Colonic mucosa (tissue), 4 donors: ENCODE results near the gene TNFRSF21. TPM values are rescaled to one million over a fixed set of nuclear protein-coding genes. Genes with fewer than 3 reads are reported as not detected.

Source experiments
- DNase-seq: peaks from one replicate; pipeline ENCODE4 v3.0.0-alpha.2; 2020
- H3K27ac ChIP-seq: fragments of 200-600 bp; one replicate; pipeline ENCODE4 v1.8.0; 2021
- H3K27me3 ChIP-seq: fragments of 200-600 bp; one replicate; pipeline ENCODE4 v1.8.0; 2021
- H3K36me3 ChIP-seq: fragments of 200-600 bp; one replicate; pipeline ENCODE4 v1.8.0; 2021
- H3K4me1 ChIP-seq: fragments of 200-600 bp; one replicate; pipeline ENCODE4 v1.8.0; 2021; ENCODE audit warnings: mild to moderate bottlenecking
- H3K4me3 ChIP-seq: fragments of 200-600 bp; one replicate; pipeline ENCODE4 v1.8.0; 2021
- H3K9ac ChIP-seq, 2 donors: one replicate each; pipeline ENCODE4 v1.7.0; 2013; ENCODE audit warnings: control low read depth in 2 of 2, low read depth in 2 of 2, low read length in 2 of 2
- H3K9me3 ChIP-seq: fragments of 200-600 bp; one replicate; pipeline ENCODE4 v1.8.0; 2021
- CTCF ChIP-seq: fragments of 200-600 bp; IDR thresholded peaks from one replicate; pipeline ENCODE4 v1.8.0; 2022; ENCODE audit warnings: antibody characterized with exemption, mild to moderate bottlenecking
- intact Hi-C: fragments of 100-400 bp; cut with DNase I; formaldehyde crosslinking; loops from one replicate; pipeline ENCODE4 v1.14.1; 2022
- total RNA-seq, 2 donors: library from RNA; stranded (reverse); fragmentation: NEBNext Ultra II Directional in 1 of 2; extraction: Animal tissue kit (Norgen Biotek cat#: 25700) in 1 of 2; gene quantifications; one replicate each; pipeline ENCODE4 v1.2.1, GENCODE V29; 2021
- donor health status: healthy.
- donor health status: DM: no; HTN: no; CAD: no.
- donor health status: DM: no; HTN: no; CAD: no.

Gene TNFRSF21
- total RNA-seq = 100 to 1,000 TPM in 1 of 2 donors, 10 to 100 TPM in 1; 74.0 to 102 TPM

- no peaks in the 10 kb centered on the region for H3K4me1 ChIP-seq
Measured at GRCh38 chr6:47309291-47310130, at the start of gene TNFRSF21. TNFRSF21 (minus strand) TSS chr6:47309905; CDS start chr6:47309511, 394 bp downstream.

GRCh38 chr6:47358440-47359225, 48.9 kb upstream of the TNFRSF21 start:
- Histone ChIP-seq H3K27ac (no peak overlapping the region), H3K9me3 (no peaks in the 10 kb centered on the region), H3K36me3 (no peaks in the 10 kb centered on the region), H3K4me1 (no peaks in the 10 kb centered on the region), H3K4me3 (no peak overlapping the region), H3K27me3 (no peaks in the 10 kb centered on the region), H3K9ac (no peak overlapping the region)
- no peak for TF ChIP-seq CTCF
- intact Hi-C loops = no loop called here
- DNase-seq = no peak

More at GRCh38 chr6:47309291-47310130, at the start of gene TNFRSF21:
- Histone ChIP-seq H3K9ac (peak within 1 kb of the TSS; percentile 66 to 91), H3K36me3 (no peaks in the 10 kb centered on the region), H3K4me3 (peak within 1 kb of the TSS; percentile 88), H3K27me3 (no peaks in the 10 kb centered on the region), H3K27ac (peak within 1 kb of the TSS; percentile 93), H3K9me3 (no peaks in the 10 kb centered on the region)
- DNase-seq = peak; percentile 96
- TF ChIP-seq CTCF = peak; percentile 86
- intact Hi-C loops = loop anchor here (2.0 to 10.0 kb wide), 3 partner anchors 65 to 465 kb away; no protein-coding TSS in a partner anchor

GRCh38 chr6:47357827-47358226, 48.1 kb upstream of the TNFRSF21 start:
- TF ChIP-seq CTCF = no peak
- H3K4me3 ChIP-seq = no peak overlapping the region
- intact Hi-C loops = no loop called here
- no peak overlapping the region for H3K9ac ChIP-seq
- no peaks in the 10 kb centered on the region for H3K9me3 ChIP-seq
- DNase-seq = no peak
- H3K4me1 ChIP-seq = no peaks in the 10 kb centered on the region
- no peaks in the 10 kb centered on the region for H3K36me3 ChIP-seq
- no peaks in the 10 kb centered on the region for H3K27me3 ChIP-seq
- H3K27ac ChIP-seq = no peak overlapping the region

- TF ChIP-seq CTCF = no peak
- H3K4me1 ChIP-seq = no peaks in the 10 kb centered on the region
- H3K36me3 ChIP-seq = no peaks in the 10 kb centered on the region
- intact Hi-C loops = no loop called here
- no peak for DNase-seq
- no peak overlapping the region for H3K27ac ChIP-seq
- H3K9me3 ChIP-seq = no peaks in the 10 kb centered on the region
- no peak overlapping the region for H3K9ac ChIP-seq
- H3K27me3 ChIP-seq = no peaks in the 10 kb centered on the region
- no peak overlapping the region for H3K4me3 ChIP-seq
Measured at GRCh38 chr6:47355496-47355895, 45.8 kb upstream of the TNFRSF21 start.

- no peak for TF ChIP-seq CTCF
- Histone ChIP-seq H3K9me3 (no peaks in the 10 kb centered on the region), H3K27me3 (no peaks in the 10 kb centered on the region), H3K9ac (no peak overlapping the region), H3K4me3 (no peak overlapping the region), H3K36me3 (no peaks in the 10 kb centered on the region), H3K27ac (no peak overlapping the region), H3K4me1 (no peaks in the 10 kb centered on the region)
- no peak for DNase-seq
- intact Hi-C loops = no loop called here
Measured at GRCh38 chr6:47353871-47354270, 44.2 kb upstream of the TNFRSF21 start.
